ENCODE results near the gene PDE11A.

DNA sequence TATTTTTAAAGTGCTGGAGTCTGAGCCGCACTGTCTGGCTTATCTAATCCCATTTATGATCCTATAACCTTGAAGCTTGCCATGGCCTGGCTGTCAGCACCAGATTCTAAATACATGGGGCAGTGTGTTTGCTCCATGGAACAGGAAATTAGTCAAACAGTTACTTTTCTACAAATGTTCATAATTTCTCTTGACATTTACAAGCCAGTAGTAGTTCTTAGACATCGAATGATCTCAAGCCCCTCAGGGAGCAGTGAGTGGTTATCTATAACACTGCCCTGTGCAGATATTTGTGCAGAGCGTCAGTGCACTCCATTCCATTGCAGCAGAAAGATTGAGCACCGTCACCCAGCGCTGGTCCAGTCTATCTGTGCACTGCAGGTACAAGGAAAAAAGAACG lies 474.8 kb downstream of the PDE11A start:
- TF ChIP-seq SP1 (IDR thresholded peaks at IDR 0.05) (no peak), SP1 (CRISPR knock-in tag; IDR thresholded peaks at IDR 0.05) (no peak), YY1 (IDR thresholded peaks at IDR 0.05; ENCODE audit: insufficient read depth, insufficient replicate concordance, low read depth, low read length) (no peak), ELF4 (CRISPR knock-in tag; IDR thresholded peaks at IDR 0.05; ENCODE audit: borderline replicate concordance) (no peak), EP300 (IDR thresholded peaks at IDR 0.05; ENCODE audit: low read depth in 2 of 2, low read length in 2 of 2) (no peak), EP300 (CRISPR knock-in tag; IDR thresholded peaks at IDR 0.05; ENCODE audit: borderline replicate concordance) (no peak), SMC3 (IDR thresholded peaks at IDR 0.05; ENCODE audit: low read length) (no peak), ZNF672 (CRISPR knock-in tag; IDR thresholded peaks at IDR 0.05) (no peak), ZFP41 (CRISPR knock-in tag; IDR thresholded peaks at IDR 0.05; ENCODE audit: borderline replicate concordance) (no peak)
- TF ChIP-seq, protein P1, sequence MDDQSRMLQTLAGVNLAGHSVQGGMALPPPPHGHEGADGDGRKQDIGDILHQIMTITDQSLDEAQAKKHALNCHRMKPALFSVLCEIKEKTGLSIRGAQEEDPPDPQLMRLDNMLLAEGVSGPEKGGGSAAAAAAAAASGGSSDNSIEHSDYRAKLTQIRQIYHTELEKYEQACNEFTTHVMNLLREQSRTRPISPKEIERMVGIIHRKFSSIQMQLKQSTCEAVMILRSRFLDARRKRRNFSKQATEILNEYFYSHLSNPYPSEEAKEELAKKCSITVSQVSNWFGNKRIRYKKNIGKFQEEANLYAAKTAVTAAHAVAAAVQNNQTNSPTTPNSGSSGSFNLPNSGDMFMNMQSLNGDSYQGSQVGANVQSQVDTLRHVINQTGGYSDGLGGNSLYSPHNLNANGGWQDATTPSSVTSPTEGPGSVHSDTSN (CRISPR knock-in tag; IDR thresholded peaks at IDR 0.05; ENCODE audit: borderline replicate concordance) = no peak
- TF ChIP-seq, protein P2, sequence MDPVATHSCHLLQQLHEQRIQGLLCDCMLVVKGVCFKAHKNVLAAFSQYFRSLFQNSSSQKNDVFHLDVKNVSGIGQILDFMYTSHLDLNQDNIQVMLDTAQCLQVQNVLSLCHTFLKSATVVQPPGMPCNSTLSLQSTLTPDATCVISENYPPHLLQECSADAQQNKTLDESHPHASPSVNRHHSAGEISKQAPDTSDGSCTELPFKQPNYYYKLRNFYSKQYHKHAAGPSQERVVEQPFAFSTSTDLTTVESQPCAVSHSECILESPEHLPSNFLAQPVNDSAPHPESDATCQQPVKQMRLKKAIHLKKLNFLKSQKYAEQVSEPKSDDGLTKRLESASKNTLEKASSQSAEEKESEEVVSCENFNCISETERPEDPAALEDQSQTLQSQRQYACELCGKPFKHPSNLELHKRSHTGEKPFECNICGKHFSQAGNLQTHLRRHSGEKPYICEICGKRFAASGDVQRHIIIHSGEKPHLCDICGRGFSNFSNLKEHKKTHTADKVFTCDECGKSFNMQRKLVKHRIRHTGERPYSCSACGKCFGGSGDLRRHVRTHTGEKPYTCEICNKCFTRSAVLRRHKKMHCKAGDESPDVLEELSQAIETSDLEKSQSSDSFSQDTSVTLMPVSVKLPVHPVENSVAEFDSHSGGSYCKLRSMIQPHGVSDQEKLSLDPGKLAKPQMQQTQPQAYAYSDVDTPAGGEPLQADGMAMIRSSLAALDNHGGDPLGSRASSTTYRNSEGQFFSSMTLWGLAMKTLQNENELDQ (CRISPR knock-in tag; IDR thresholded peaks at IDR 0.05; ENCODE audit: borderline replicate concordance) = no peak
- TF ChIP-seq, protein P3, sequence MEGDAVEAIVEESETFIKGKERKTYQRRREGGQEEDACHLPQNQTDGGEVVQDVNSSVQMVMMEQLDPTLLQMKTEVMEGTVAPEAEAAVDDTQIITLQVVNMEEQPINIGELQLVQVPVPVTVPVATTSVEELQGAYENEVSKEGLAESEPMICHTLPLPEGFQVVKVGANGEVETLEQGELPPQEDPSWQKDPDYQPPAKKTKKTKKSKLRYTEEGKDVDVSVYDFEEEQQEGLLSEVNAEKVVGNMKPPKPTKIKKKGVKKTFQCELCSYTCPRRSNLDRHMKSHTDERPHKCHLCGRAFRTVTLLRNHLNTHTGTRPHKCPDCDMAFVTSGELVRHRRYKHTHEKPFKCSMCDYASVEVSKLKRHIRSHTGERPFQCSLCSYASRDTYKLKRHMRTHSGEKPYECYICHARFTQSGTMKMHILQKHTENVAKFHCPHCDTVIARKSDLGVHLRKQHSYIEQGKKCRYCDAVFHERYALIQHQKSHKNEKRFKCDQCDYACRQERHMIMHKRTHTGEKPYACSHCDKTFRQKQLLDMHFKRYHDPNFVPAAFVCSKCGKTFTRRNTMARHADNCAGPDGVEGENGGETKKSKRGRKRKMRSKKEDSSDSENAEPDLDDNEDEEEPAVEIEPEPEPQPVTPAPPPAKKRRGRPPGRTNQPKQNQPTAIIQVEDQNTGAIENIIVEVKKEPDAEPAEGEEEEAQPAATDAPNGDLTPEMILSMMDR (CRISPR knock-in tag; IDR thresholded peaks at IDR 0.05) = no peak
- TF ChIP-seq, protein P4, sequence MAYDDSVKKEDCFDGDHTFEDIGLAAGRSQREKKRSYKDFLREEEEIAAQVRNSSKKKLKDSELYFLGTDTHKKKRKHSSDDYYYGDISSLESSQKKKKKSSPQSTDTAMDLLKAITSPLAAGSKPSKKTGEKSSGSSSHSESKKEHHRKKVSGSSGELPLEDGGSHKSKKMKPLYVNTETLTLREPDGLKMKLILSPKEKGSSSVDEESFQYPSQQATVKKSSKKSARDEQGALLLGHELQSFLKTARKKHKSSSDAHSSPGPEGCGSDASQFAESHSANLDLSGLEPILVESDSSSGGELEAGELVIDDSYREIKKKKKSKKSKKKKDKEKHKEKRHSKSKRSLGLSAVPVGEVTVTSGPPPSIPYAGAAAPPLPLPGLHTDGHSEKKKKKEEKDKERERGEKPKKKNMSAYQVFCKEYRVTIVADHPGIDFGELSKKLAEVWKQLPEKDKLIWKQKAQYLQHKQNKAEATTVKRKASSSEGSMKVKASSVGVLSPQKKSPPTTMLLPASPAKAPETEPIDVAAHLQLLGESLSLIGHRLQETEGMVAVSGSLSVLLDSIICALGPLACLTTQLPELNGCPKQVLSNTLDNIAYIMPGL (CRISPR knock-in tag; IDR thresholded peaks at IDR 0.05; ENCODE audit: borderline replicate concordance in 1 of 2, low read depth in 1 of 2) = no peak
